GM15510 (cell line): ENCODE measurements around the gene NPR3.

Experiments used
- POLR2A ChIP-seq: IDR thresholded peaks from 3 replicates; pipeline ENCODE4 v1.6.1; 2011; ENCODE audit warnings: borderline replicate concordance; ENCODE audit not compliant: insufficient read length; ENCODE audit errors: extremely low read depth

The NPR3 gene

GRCh38 chr5:32771037-32771436, 59.9 kb downstream of the NPR3 start:
- no peak for TF ChIP-seq POLR2A

GRCh38 chr5:32773944-32774343, 62.8 kb downstream of the NPR3 start:
- TF ChIP-seq POLR2A = no peak

- no peak for TF ChIP-seq POLR2A
These were observed 65.1 kb downstream of the NPR3 start for GRCh38 chr5:32776200-32776599.

- TF ChIP-seq POLR2A = no peak
These were observed 66.1 kb downstream of the NPR3 start for GRCh38 chr5:32777222-32777621.

GRCh38 chr5:32777733-32778132, 66.6 kb downstream of the NPR3 start:
- no peak for TF ChIP-seq POLR2A

GRCh38 chr5:32778403-32778802, 67.3 kb downstream of the NPR3 start:
- no peak for TF ChIP-seq POLR2A

- no peak for TF ChIP-seq POLR2A
These were observed 68.8 kb downstream of the NPR3 start for GRCh38 chr5:32779754-32780415.

GRCh38 chr5:32780508-32780919, 69.4 kb downstream of the NPR3 start:
- no peak for TF ChIP-seq POLR2A

GRCh38 chr5:32783661-32784060, 72.5 kb downstream of the NPR3 start:
- no peak for TF ChIP-seq POLR2A

- no peak for TF ChIP-seq POLR2A
These were observed 74.6 kb downstream of the NPR3 start for GRCh38 chr5:32785611-32786254.

- TF ChIP-seq POLR2A = no peak
These were observed 75.2 kb downstream of the NPR3 start for GRCh38 chr5:32786311-32786710.

GRCh38 chr5:32790411-32790951, 79.4 kb downstream of the NPR3 start:
- TF ChIP-seq POLR2A = no peak

- no peak for TF ChIP-seq POLR2A
These were observed 80.6 kb downstream of the NPR3 start for GRCh38 chr5:32791536-32792243.

- TF ChIP-seq POLR2A = no peak
These were observed 83.0 kb downstream of the NPR3 start for GRCh38 chr5:32794086-32794485.

- no peak for TF ChIP-seq POLR2A
These were observed 91.6 kb downstream of the NPR3 start for GRCh38 chr5:32802764-32803163.
